ENCODE measurements around the gene OLFM1.
"Not testable (repeated sequence)": the region's sequence is repeated elsewhere in the genome, so short reads cannot be mapped to it uniquely, and the experiment has no call there.

The OLFM1 gene

DNA sequence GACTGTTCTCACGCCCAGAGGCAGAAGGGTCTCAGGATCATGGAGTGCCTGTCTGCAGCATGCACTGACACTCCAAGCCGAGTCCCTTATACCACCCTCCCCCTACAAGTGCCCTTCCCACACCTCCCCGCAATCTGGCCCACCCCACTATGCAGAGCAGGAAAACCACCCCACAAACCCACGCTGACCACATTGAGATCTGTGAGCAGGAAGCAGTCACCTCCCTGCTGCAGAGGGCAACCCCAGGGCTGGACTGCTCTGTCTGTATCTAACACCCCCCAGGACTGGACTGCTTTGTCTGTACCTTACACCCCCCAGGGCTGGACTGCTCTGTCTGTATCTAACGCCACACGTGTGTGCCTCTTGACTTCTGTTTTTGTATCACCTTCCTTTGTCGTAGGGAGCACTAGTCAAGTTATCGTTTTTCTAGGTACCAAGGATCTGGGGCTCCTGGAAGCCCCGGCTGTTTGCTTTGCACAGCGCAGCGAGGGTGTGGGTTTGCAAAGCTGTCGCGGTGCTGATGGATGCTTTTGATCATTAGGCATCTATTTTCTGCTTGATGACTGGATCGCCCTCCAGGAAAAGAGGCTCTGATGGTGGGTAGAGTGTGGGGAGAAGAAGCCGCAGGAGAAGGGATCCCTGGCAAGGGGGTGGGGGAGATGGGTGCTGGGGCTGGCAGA, 21.5 kb downstream of the OLFM1 start:
- TF ChIP-seq FOXP2 (optimal IDR thresholded peaks at IDR 0.05; ENCODE audit: control extremely low read depth, extremely low read length, insufficient read depth) = no peak
- no peak for TF ChIP-seq EZH2 (IDR thresholded peaks at IDR 0.05)
- TF ChIP-seq POLR2AphosphoS5 (IDR thresholded peaks at IDR 0.05; ENCODE audit: borderline replicate concordance, low read depth, low read length) = no peak
- Histone ChIP-seq H3K27ac (no peak overlapping the region), H3K4me3 (no peak overlapping the region), H3K9me3 (ENCODE audit: low read depth, low read length) (no peaks in the 10 kb centered on the region), H3K36me3 (ENCODE audit: insufficient read depth, low read length) (peaks cover 4% of the 10 kb centered on the region; the same call in 1 of the 2 replicates), H3K9ac (ENCODE audit: insufficient read length) (no peak overlapping the region)
- DNase-seq (ENCODE audit: low read depth, low spot score) = no peak

DNA sequence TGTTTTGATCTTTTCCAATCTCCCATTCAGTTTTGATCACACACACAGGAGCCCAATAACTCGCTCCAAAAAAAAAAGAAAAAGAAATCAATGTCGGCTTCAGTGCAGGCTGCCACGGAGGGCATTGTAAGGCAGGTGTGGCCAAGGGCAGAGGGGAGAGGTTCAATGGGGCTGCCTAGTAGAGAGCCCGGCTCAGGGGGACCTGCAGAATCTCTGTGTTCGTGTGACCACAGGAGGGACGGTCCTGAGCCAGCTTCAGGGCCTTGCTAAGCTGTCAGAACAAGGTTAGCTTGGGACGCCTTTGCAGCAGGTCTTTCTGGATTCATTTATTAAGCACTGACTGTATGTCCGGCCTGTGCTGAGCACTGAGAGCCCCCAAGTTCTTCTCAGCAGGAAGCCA, 22.2 kb downstream of the OLFM1 start:
- Histone ChIP-seq H3K9ac (ENCODE audit: insufficient read length) (no peak overlapping the region), H3K4me3 (no peak overlapping the region), H3K36me3 (ENCODE audit: insufficient read depth, low read length) (peaks cover 4% of the 10 kb centered on the region; the same call in 1 of the 2 replicates), H3K27ac (no peak overlapping the region), H3K9me3 (ENCODE audit: low read depth, low read length) (no peaks in the 10 kb centered on the region)
- no peak for DNase-seq (ENCODE audit: low read depth, low spot score)
- TF ChIP-seq EZH2 (IDR thresholded peaks at IDR 0.05) = no peak
- no peak for TF ChIP-seq FOXP2 (optimal IDR thresholded peaks at IDR 0.05; ENCODE audit: control extremely low read depth, extremely low read length, insufficient read depth)
- TF ChIP-seq POLR2AphosphoS5 (IDR thresholded peaks at IDR 0.05; ENCODE audit: borderline replicate concordance, low read depth, low read length) = no peak

DNA sequence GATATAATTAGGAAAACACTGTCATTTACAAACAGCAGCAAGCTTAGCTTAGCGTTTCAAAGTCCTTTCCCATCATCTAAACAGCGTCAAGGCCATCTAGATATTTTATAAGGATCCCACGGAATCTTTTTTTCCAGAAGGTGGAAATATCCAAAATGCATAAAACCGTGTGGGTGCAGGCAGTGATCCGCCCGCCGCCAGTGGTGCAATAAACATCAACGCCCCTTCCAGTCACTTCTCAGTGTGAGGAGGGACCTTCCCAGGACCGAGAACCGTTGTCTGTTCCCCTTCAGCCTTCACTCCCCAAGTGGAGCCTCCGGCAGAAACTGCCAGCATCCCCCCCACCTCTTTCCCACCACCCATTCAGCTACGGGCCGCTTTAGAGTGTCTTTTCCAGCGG, 22.9 kb downstream of the OLFM1 start:
- Histone ChIP-seq H3K36me3 (ENCODE audit: insufficient read depth, low read length) (peaks cover 4% of the 10 kb centered on the region; the same call in 1 of the 2 replicates), H3K9ac (ENCODE audit: insufficient read length) (no peak overlapping the region), H3K27ac (no peak overlapping the region), H3K4me3 (no peak overlapping the region), H3K9me3 (ENCODE audit: low read depth, low read length) (no peaks in the 10 kb centered on the region)
- no peak for TF ChIP-seq EZH2 (IDR thresholded peaks at IDR 0.05)
- no peak for TF ChIP-seq POLR2AphosphoS5 (IDR thresholded peaks at IDR 0.05; ENCODE audit: borderline replicate concordance, low read depth, low read length)
- TF ChIP-seq FOXP2 (optimal IDR thresholded peaks at IDR 0.05; ENCODE audit: control extremely low read depth, extremely low read length, insufficient read depth) = no peak
- no peak for DNase-seq (ENCODE audit: low read depth, low spot score)

DNA sequence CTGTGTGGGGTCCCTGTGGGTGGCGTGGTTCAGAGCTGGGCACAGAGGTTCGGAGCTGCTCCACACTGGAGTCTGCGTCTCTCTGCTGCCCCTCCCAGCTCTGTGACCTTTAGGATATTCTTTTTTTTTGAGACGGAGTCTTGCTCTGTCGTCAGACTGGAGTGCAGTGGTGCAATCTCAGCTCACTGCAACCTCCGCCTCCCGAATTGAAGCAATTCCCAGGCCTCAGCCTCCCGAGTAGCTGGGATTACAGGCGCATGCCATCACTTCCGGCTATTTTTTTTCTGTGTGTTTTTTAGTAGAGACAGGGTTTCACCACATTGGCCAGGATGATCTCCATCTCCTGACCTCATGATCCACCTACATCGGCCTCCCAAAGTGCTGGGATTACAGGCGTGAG, 24.1 kb downstream of the OLFM1 start:
- not testable (repeated sequence) for H3K36me3 ChIP-seq (ENCODE audit: insufficient read depth, low read length); H3K4me3 ChIP-seq; H3K9ac ChIP-seq (ENCODE audit: insufficient read length); DNase-seq (ENCODE audit: low read depth, low spot score); H3K27ac ChIP-seq; H3K9me3 ChIP-seq (ENCODE audit: low read depth, low read length)

DNA sequence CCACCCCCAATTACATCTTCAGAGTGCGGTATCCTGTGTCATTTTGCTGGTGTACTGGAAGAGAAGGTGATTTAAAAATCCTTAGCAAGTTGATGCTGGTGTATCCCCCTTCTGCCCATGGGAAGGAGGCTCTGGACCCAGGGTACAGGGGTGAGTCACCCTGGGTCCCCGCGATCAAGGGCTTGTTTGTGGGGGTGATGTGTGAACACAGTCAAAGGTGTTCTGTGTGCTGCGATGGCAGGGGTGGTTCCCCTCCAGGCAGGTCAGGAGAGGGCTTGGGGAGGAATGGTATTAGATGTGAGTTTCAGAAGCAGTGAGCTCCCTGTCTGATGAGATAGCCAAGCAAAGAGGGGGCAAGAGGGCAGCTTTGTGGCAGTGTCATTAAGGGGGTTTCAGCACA, 28.9 kb downstream of the OLFM1 start:
- TF ChIP-seq FOXP2 (optimal IDR thresholded peaks at IDR 0.05; ENCODE audit: control extremely low read depth, extremely low read length, insufficient read depth) = no peak
- no peak for TF ChIP-seq EZH2 (IDR thresholded peaks at IDR 0.05)
- no peak for TF ChIP-seq POLR2AphosphoS5 (IDR thresholded peaks at IDR 0.05; ENCODE audit: borderline replicate concordance, low read depth, low read length)
- DNase-seq (ENCODE audit: low read depth, low spot score) = no peak
- Histone ChIP-seq H3K9ac (ENCODE audit: insufficient read length) (no peak overlapping the region), H3K36me3 (ENCODE audit: insufficient read depth, low read length) (peaks cover 25% of the 10 kb centered on the region; the same call in 1 of the 2 replicates), H3K27ac (no peak overlapping the region; the same call in 1 of the 2 replicates), H3K4me3 (no peak overlapping the region), H3K9me3 (ENCODE audit: low read depth, low read length) (no peaks in the 10 kb centered on the region)

DNA sequence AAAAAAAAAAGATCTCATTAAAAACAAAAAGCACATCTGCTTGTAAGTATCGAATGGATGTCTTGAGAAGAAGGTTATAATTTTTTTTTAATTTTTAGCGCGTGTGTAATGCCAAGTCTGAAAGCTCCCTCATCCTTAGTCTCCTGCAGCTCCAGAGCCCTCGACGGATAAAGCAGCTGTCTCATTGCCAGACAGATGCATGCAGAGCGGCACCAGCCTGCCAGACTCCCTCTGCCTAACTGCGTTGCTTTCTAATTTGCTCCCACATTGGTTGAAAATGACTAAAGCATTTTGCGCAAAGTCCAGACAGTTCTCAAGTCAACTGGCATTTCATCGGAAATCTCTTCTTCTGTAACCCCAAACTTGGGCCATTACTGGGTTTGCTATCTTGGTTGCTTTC, 29.4 kb downstream of the OLFM1 start:
- DNase-seq (ENCODE audit: low read depth, low spot score) = no peak
- no peak overlapping the region for H3K9ac ChIP-seq (ENCODE audit: insufficient read length)
- TF ChIP-seq POLR2AphosphoS5 (IDR thresholded peaks at IDR 0.05; ENCODE audit: borderline replicate concordance, low read depth, low read length) = no peak
- no peak for TF ChIP-seq FOXP2 (optimal IDR thresholded peaks at IDR 0.05; ENCODE audit: control extremely low read depth, extremely low read length, insufficient read depth)
- TF ChIP-seq EZH2 (IDR thresholded peaks at IDR 0.05) = no peak
- peaks cover 25% of the 10 kb centered on the region; the same call in 1 of the 2 replicates for H3K36me3 ChIP-seq (ENCODE audit: insufficient read depth, low read length)
- H3K9me3 ChIP-seq (ENCODE audit: low read depth, low read length) = no peaks in the 10 kb centered on the region
- H3K4me3 ChIP-seq = no peak overlapping the region
- H3K27ac ChIP-seq = peak overlapping the region; percentile 57; the same call in 1 of the 2 replicates

DNA sequence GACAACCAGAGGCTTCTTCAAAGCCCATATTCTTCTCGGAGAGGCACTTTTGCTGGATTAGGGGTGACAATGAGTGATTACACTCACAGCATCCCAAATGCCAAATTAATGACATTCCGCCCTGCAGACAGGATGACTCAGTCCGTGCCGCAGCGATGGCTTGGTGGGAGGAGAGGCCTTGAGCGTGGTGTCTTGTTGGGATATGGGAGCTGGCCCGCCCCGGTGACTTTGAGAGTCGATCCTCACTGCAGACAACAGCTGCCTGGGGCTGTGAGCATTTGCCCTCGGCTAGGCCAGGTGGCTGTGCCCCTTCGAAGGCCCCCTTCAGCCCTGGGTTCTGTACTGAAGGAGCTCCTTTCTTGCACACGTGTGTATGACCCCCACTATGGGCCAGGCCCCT, 29.8 kb downstream of the OLFM1 start:
- no peak for DNase-seq (ENCODE audit: low read depth, low spot score)
- Histone ChIP-seq H3K4me3 (no peak overlapping the region), H3K9me3 (ENCODE audit: low read depth, low read length) (no peaks in the 10 kb centered on the region), H3K9ac (ENCODE audit: insufficient read length) (no peak overlapping the region), H3K27ac (peak overlapping the region; percentile 57; the same call in 1 of the 2 replicates), H3K36me3 (ENCODE audit: insufficient read depth, low read length) (peaks cover 25% of the 10 kb centered on the region; the same call in 1 of the 2 replicates)
- no peak for TF ChIP-seq FOXP2 (optimal IDR thresholded peaks at IDR 0.05; ENCODE audit: control extremely low read depth, extremely low read length, insufficient read depth)
- no peak for TF ChIP-seq EZH2 (IDR thresholded peaks at IDR 0.05)
- no peak for TF ChIP-seq POLR2AphosphoS5 (IDR thresholded peaks at IDR 0.05; ENCODE audit: borderline replicate concordance, low read depth, low read length)

DNA sequence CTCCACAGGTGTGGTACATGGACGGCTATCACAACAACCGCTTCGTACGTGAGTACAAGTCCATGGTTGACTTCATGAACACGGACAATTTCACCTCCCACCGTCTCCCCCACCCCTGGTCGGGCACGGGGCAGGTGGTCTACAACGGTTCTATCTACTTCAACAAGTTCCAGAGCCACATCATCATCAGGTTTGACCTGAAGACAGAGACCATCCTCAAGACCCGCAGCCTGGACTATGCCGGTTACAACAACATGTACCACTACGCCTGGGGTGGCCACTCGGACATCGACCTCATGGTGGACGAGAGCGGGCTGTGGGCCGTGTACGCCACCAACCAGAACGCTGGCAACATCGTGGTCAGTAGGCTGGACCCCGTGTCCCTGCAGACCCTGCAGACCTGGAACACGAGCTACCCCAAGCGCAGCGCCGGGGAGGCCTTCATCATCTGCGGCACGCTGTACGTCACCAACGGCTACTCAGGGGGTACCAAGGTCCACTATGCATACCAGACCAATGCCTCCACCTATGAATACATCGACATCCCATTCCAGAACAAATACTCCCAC, 32.1 kb downstream of the OLFM1 start:
- Histone ChIP-seq H3K4me3 (no peak overlapping the region), H3K27ac (no peak overlapping the region), H3K9ac (ENCODE audit: insufficient read length) (no peak overlapping the region), H3K36me3 (ENCODE audit: insufficient read depth, low read length) (peaks cover 25% of the 10 kb centered on the region; the same call in 1 of the 2 replicates), H3K9me3 (ENCODE audit: low read depth, low read length) (no peaks in the 10 kb centered on the region)
- no peak for DNase-seq (ENCODE audit: low read depth, low spot score)
- TF ChIP-seq POLR2AphosphoS5 (IDR thresholded peaks at IDR 0.05; ENCODE audit: borderline replicate concordance, low read depth, low read length) (no peak), FOXP2 (optimal IDR thresholded peaks at IDR 0.05; ENCODE audit: control extremely low read depth, extremely low read length, insufficient read depth) (no peak), EZH2 (IDR thresholded peaks at IDR 0.05) (no peak)

Measured in SK-N-MC (cell line).